Dermis blood vessel endothelial cell (primary cell): ENCODE results near the gene MEIS1. TPM values are rescaled to one million over a fixed set of nuclear protein-coding genes. Genes with fewer than 3 reads are reported as not detected.

ENCODE experiments used
- DNase-seq: peaks from one replicate; pipeline ENCODE4 v3.0.0; 2010
- total RNA-seq: library from RNA; depleted of rRNA; stranded (reverse); fragments of >200 nt; gene quantifications from 2 replicates; pipeline ENCODE4 v1.2.3, GENCODE V29; 2014

Gene MEIS1
- total RNA-seq, 1 donor from 2014 or later: 3.4 TPM

GRCh38 chr2:66508484-66509071, 73.7 kb downstream of the MEIS1 start:
- no peak for DNase-seq

- no peak for DNase-seq
These were observed 74.4 kb downstream of the MEIS1 start for GRCh38 chr2:66509326-66509811.

GRCh38 chr2:66512626-66513025, 77.7 kb downstream of the MEIS1 start:
- DNase-seq: no peak

- DNase-seq: no peak
These were observed 80.8 kb downstream of the MEIS1 start for GRCh38 chr2:66515743-66516142.

GRCh38 chr2:66516499-66516898, 81.6 kb downstream of the MEIS1 start:
- no peak for DNase-seq

GRCh38 chr2:66517772-66518171, 82.8 kb downstream of the MEIS1 start:
- DNase-seq: no peak

GRCh38 chr2:66519264-66519843, 84.4 kb downstream of the MEIS1 start:
- DNase-seq: no peak

GRCh38 chr2:66521291-66521922, 86.5 kb downstream of the MEIS1 start:
- no peak for DNase-seq

GRCh38 chr2:66522611-66523376, 87.9 kb downstream of the MEIS1 start:
- no peak for DNase-seq

GRCh38 chr2:66523377-66523969, 88.5 kb downstream of the MEIS1 start:
- no peak for DNase-seq

GRCh38 chr2:66523990-66524389, 89.1 kb downstream of the MEIS1 start:
- DNase-seq: no peak

GRCh38 chr2:66525606-66526005, 90.7 kb downstream of the MEIS1 start:
- no peak for DNase-seq

GRCh38 chr2:66526180-66526579, 91.3 kb downstream of the MEIS1 start:
- DNase-seq: no peak

- DNase-seq: no peak
These were observed 94.2 kb downstream of the MEIS1 start for GRCh38 chr2:66528974-66529724.

- no peak for DNase-seq
These were observed 95.7 kb downstream of the MEIS1 start for GRCh38 chr2:66530651-66531050.

GRCh38 chr2:66531155-66531554, 96.2 kb downstream of the MEIS1 start:
- DNase-seq: no peak

GRCh38 chr2:66531567-66531966, 96.6 kb downstream of the MEIS1 start:
- no peak for DNase-seq

GRCh38 chr2:66532972-66533868, 98.3 kb downstream of the MEIS1 start:
- DNase-seq: no peak

- DNase-seq: no peak
These were observed 99.5 kb downstream of the MEIS1 start for GRCh38 chr2:66534461-66534860.

GRCh38 chr2:66535574-66536289, 100.8 kb downstream of the MEIS1 start:
- DNase-seq: no peak

- no peak for DNase-seq
These were observed 101.4 kb downstream of the MEIS1 start for GRCh38 chr2:66536290-66536673.
